Measurements from ENCODE around the gene NFXL1. TPM values are rescaled to one million over a fixed set of nuclear protein-coding genes. Genes with fewer than 3 reads are reported as not detected.

The NFXL1 gene
- total and polyA plus RNA-seq, 10 of the 15 experiments (the other 5 are each of a cell fraction or from before 2014, with no cell fraction given): 8.1 to 16.5 (median 13.1) TPM

DNA sequence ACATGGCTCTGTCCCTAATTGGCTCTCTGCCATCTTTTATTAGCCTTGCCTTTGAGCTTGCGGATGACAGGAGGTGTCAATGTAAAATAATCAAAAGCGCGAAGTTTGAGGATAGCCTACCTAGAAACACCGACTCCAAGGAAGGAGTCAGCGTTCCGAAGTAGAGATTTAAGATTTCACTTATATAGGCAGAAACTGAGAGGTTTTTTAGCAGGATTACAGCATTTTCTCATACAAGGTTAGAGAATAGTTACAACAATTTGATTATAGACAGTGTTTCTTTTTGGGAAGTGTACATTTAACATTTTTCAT, 499 bp upstream of the NFXL1 start (continued):
- TF ChIP-seq, protein P1, sequence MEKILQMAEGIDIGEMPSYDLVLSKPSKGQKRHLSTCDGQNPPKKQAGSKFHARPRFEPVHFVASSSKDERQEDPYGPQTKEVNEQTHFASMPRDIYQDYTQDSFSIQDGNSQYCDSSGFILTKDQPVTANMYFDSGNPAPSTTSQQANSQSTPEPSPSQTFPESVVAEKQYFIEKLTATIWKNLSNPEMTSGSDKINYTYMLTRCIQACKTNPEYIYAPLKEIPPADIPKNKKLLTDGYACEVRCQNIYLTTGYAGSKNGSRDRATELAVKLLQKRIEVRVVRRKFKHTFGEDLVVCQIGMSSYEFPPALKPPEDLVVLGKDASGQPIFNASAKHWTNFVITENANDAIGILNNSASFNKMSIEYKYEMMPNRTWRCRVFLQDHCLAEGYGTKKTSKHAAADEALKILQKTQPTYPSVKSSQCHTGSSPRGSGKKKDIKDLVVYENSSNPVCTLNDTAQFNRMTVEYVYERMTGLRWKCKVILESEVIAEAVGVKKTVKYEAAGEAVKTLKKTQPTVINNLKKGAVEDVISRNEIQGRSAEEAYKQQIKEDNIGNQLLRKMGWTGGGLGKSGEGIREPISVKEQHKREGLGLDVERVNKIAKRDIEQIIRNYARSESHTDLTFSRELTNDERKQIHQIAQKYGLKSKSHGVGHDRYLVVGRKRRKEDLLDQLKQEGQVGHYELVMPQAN (conservative IDR thresholded peaks at IDR 0.05): peak; percentile 15; the same call in 1 of the 2 replicates
- no peak for TF ChIP-seq POLR2A (IDR thresholded peaks at IDR 0.05; ENCODE audit: low read depth, low read length)
- no peak for TF ChIP-seq ZBED1 (IDR thresholded peaks at IDR 0.05; ENCODE audit: borderline replicate concordance)
- TF ChIP-seq TCF3 (IDR thresholded peaks at IDR 0.05; ENCODE audit: borderline replicate concordance, insufficient read depth, low read depth, low read length): no peak

DNA sequence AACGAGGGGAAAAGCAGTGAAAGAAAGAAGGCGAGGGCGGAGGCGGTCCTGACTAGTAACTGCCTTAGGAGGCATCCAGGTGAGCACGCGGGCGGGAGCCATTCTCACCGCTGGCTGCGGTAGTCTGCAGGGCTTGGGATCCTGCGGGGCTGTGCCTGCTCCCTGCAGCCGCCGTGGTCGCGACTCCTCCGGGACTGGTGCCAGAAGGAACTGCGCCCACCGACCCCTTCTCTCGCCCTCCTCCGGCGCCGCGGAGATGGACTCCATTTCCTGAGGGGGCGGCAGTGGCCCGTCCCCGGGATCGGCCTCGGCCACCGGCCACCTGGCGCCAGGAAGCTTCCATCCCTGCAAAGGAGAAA, 543 bp downstream of the NFXL1 start:
- no peaks in the 10 kb centered on the region for H4K20me1 ChIP-seq (ENCODE audit: control insufficient read depth, insufficient read depth)
- peak overlapping the region; percentile 84 for H2AFZ ChIP-seq (ENCODE audit: control insufficient read depth, low read depth, low read length)
- 0 out of 4 replicates have a peak, but pooled peaks cover 0 to 4% of the 10 kb centered on the region in 2 experiments for H3K36me3 ChIP-seq (ENCODE audit: control insufficient read depth in 2 of 2, insufficient read depth in 2 of 2, low read length in 1 of 2)
- ChIA-PET RAD21 (ENCODE audit: unreplicated experiment) (no interaction called here), CTCF (interaction anchor here (1.4 to 1.9 kb wide), 2 partner anchors 12 to 20 kb away, joined by 6 to 7 read pairs; no protein-coding TSS in a partner anchor), POLR2A (interaction anchor here (1.0 to 1.4 kb wide), 2 partner anchors 9 to 216 kb away, joined by 3 to 4 read pairs; no protein-coding TSS in a partner anchor), SMC1A (ENCODE audit: uncharacterized antibody, unreplicated experiment) (interaction anchor here (0.9 kb wide), 1 partner anchor 45 kb away, joined by 3 read pairs; no protein-coding TSS in a partner anchor)
- peak; percentile 61 for ATAC-seq
- in situ Hi-C loops (cut with MboI) (no loop called here), intact Hi-C loops (cut with micrococcal nuclease; ENCODE audit: unreplicated experiment) (loop anchor here (5.0 to 10.0 kb wide), 3 partner anchors 353 to 428 kb away; partner anchors contain the start of genes SLAIN2 and TEC)
- no peak for FAIRE-seq
- H3K4me3 ChIP-seq: peak overlapping the region; percentile 78
- H3K4me2 ChIP-seq (ENCODE audit: control insufficient read depth, insufficient read depth): peak overlapping the region; percentile 65
- peak overlapping the region; percentile 61 for H3K27ac ChIP-seq (ENCODE audit: control insufficient read depth, insufficient read depth)
- WGBS (ENCODE audit: insufficient coverage, insufficient replicate concordance, low lambda C conversion rate, missing lambda C conversion rate): 2% methylated on average over 22 of the region's 29 CpGs
- no peak for DNase-seq (ENCODE audit: low read depth, low spot score)
- no TSS peak for BruUV-seq (replicated peaks)
- H3K9ac ChIP-seq (ENCODE audit: control insufficient read depth, insufficient read depth, low read length): peak overlapping the region; percentile 72
- no peak for TF ChIP-seq FOXM1 (IDR thresholded peaks at IDR 0.05; ENCODE audit: low read depth, low read length)
- TF ChIP-seq GATAD2B (conservative IDR thresholded peaks at IDR 0.05; ENCODE audit: low read depth): 0 out of 2 replicates have a peak, but pooled peaks have one; percentile 16
- TF ChIP-seq IRF4 (IDR thresholded peaks at IDR 0.05; ENCODE audit: low read depth, low read length): no peak
- peak; percentile 35; the same call in 1 of the 2 replicates for TF ChIP-seq POLR2A (IDR thresholded peaks at IDR 0.05; ENCODE audit: low read depth, low read length)
- TF ChIP-seq EED (IDR thresholded peaks at IDR 0.05; ENCODE audit: low read depth): 0 out of 2 replicates have a peak, but pooled peaks have one; percentile 45
- no peaks in the 10 kb centered on the region for H3K9me3 ChIP-seq (replicated peaks; ENCODE audit: control insufficient read depth, insufficient read depth, low read length)
- no peaks in the 10 kb centered on the region for H3K27me3 ChIP-seq (replicated peaks in 1 of 2; ENCODE audit: control insufficient read depth in 2 of 2, insufficient read depth in 2 of 2, low read length in 1 of 2)
- peaks cover 35% of the 10 kb centered on the region for H3K79me2 ChIP-seq (ENCODE audit: control insufficient read depth, insufficient read depth, low read length)
- H3K4me1 ChIP-seq (ENCODE audit: control insufficient read depth, insufficient read depth, low read length): no peaks in the 10 kb centered on the region; the same call in 1 of the 2 replicates
